Brain microvascular endothelial cell (primary cell): ENCODE measurements around the gene TFAP2A.

Experiments
- DNase-seq: peaks from one replicate; pipeline ENCODE4 v3.0.0-alpha.2; 2020
- H3K27ac ChIP-seq: fragments of 250-450 bp; sonication (Bioruptor Pico); 2 replicates; pipeline ENCODE4 v1.5.1; 2020; ENCODE audit warnings: mild to moderate bottlenecking, moderate library complexity
- H3K27me3 ChIP-seq: fragments of 250-450 bp; sonication (Bioruptor Pico); replicated peaks from 2 replicates; pipeline ENCODE4 v1.5.1; 2020; ENCODE audit warnings: mild to moderate bottlenecking
- H3K36me3 ChIP-seq: fragments of 250-450 bp; sonication (Bioruptor Pico); replicated peaks from 2 replicates; pipeline ENCODE4 v1.5.1; 2020; ENCODE audit warnings: mild to moderate bottlenecking
- H3K4me3 ChIP-seq: 2 replicates; pipeline ENCODE4 v1.5.1; 2011; ENCODE audit warnings: low read depth, mild to moderate bottlenecking, control low read depth, low read length, moderate library complexity
- CTCF ChIP-seq: IDR thresholded peaks from 2 replicates; pipeline ENCODE4 v1.5.1; 2011; ENCODE audit warnings: low read depth, mild to moderate bottlenecking, moderate library complexity, low read length, control low read depth, inconsistent platforms; ENCODE audit errors: missing control alignments
- in situ Hi-C: cut with HindIII; loops from 2 replicates; pipeline ENCODE4 v1.10.0; 2017; ENCODE audit warnings: low sequenced_read_pairs, low pct_ligation_motif_present

Gene TFAP2A

GRCh38 chr6:10404799-10405512 is 9.9 kb downstream of the TFAP2A start:
- H3K4me3 ChIP-seq: peak overlapping the region; percentile 62
- H3K27me3 ChIP-seq: peaks cover 14% of the 10 kb centered on the region
- peak overlapping the region; percentile 51 for H3K27ac ChIP-seq
- DNase-seq: no peak
- TF ChIP-seq CTCF: no peak
- no peaks in the 10 kb centered on the region for H3K36me3 ChIP-seq
- in situ Hi-C loops: no loop called here

- Histone ChIP-seq H3K36me3 (no peaks in the 10 kb centered on the region), H3K4me3 (peak overlapping the region; percentile 62), H3K27ac (peak overlapping the region; percentile 70), H3K27me3 (peaks cover 7% of the 10 kb centered on the region)
- in situ Hi-C loops: no loop called here
- TF ChIP-seq CTCF: peak; percentile 51
- peak; percentile 89 for DNase-seq
These were observed 10.6 kb downstream of the TFAP2A start for GRCh38 chr6:10404107-10404798.

- TF ChIP-seq CTCF: no peak
- peak overlapping the region; percentile 70 for H3K27ac ChIP-seq
- in situ Hi-C loops: no loop called here
- peaks cover 3% of the 10 kb centered on the region for H3K27me3 ChIP-seq
- H3K36me3 ChIP-seq: no peaks in the 10 kb centered on the region
- peak; percentile 75 for DNase-seq
- peak overlapping the region; percentile 59 for H3K4me3 ChIP-seq
These were observed 11.3 kb downstream of the TFAP2A start for GRCh38 chr6:10403385-10404106.

- DNase-seq: no peak
- H3K27ac ChIP-seq: no peak overlapping the region
- no peak overlapping the region for H3K4me3 ChIP-seq
- in situ Hi-C loops: no loop called here
- no peaks in the 10 kb centered on the region for H3K36me3 ChIP-seq
- no peak for TF ChIP-seq CTCF
- H3K27me3 ChIP-seq: peaks cover 3% of the 10 kb centered on the region
These were observed 12.1 kb downstream of the TFAP2A start for GRCh38 chr6:10402648-10403311.

- no peaks in the 10 kb centered on the region for H3K36me3 ChIP-seq
These were observed 13.1 kb downstream of the TFAP2A start for GRCh38 chr6:10401632-10402223.

More at GRCh38 chr6:10401632-10402223, 13.1 kb downstream of the TFAP2A start:
- in situ Hi-C loops: no loop called here
- no peak overlapping the region for H3K4me3 ChIP-seq
- H3K27ac ChIP-seq: no peak overlapping the region
- DNase-seq: no peak
- peaks cover 3% of the 10 kb centered on the region for H3K27me3 ChIP-seq
- no peak for TF ChIP-seq CTCF
